Keratinocyte (primary cell): ENCODE results near the gene DES. TPM values are rescaled to one million over a fixed set of nuclear protein-coding genes. Genes with fewer than 3 reads are reported as not detected.

Source experiments
- DNase-seq: peaks from one replicate; pipeline ENCODE4 v3.0.0-alpha.2; 2011; ENCODE audit warnings: low read depth, missing footprints, low spot score
- FAIRE-seq: peaks from 2 replicates; lab custom pipeline; 2011; peaks lifted over from hg19 to GRCh38; lab: Jason Lieb, UNC
- H2AFZ ChIP-seq: 2 replicates; pipeline ENCODE4 v1.6.0; 2012; ENCODE audit warnings: low read length, control low read depth, inconsistent platforms; ENCODE audit not compliant: control insufficient read depth
- H3K27ac ChIP-seq: 2 replicates; pipeline ENCODE4 v1.5.1; 2011; ENCODE audit warnings: low read length; ENCODE audit not compliant: control insufficient read depth, insufficient read depth
- H3K27me3 ChIP-seq: 3 replicates; pipeline ENCODE4 v1.6.0; 2011; ENCODE audit warnings: low read length; ENCODE audit not compliant: control insufficient read depth, insufficient read depth; ENCODE audit errors: extremely low read depth
- H3K36me3 ChIP-seq, 2 experiments: 2 replicates in 1 of 2; 3 replicates in 1 of 2; pipeline ENCODE4 v1.5.1; 2011; ENCODE audit warnings: low read length in 2 of 2, mild to moderate bottlenecking in 1 of 2; ENCODE audit not compliant: control insufficient read depth in 2 of 2, insufficient read depth in 2 of 2; ENCODE audit errors: extremely low read depth in 1 of 2
- H3K4me1 ChIP-seq: 3 replicates; pipeline ENCODE4 v1.5.1; 2011; ENCODE audit warnings: low read length; ENCODE audit not compliant: control insufficient read depth, insufficient read depth; ENCODE audit errors: extremely low read depth
- H3K4me2 ChIP-seq: 3 replicates; pipeline ENCODE4 v1.6.0; 2011; ENCODE audit warnings: low read depth, low read length; ENCODE audit not compliant: control insufficient read depth, insufficient read depth; ENCODE audit errors: extremely low read depth
- H3K4me3 ChIP-seq, 3 experiments: fragments of 200-600 bp in 1 of 3; sonication (generic) in 1 of 3; 2 replicates in 2 of 3; 3 replicates in 1 of 3; pipeline ENCODE4 v1.5.1; 2011 to 2016; ENCODE audit warnings: low read length in 3 of 3, mild to moderate bottlenecking in 3 of 3, control low read depth in 2 of 3, inconsistent platforms in 1 of 3, low read depth in 1 of 3, mixed read lengths in 1 of 3, mixed run types in 1 of 3, moderate library complexity in 1 of 3; ENCODE audit not compliant: control insufficient read depth in 2 of 3, insufficient read depth in 2 of 3; ENCODE audit errors: extremely low read depth in 1 of 3
- H3K79me2 ChIP-seq: 2 replicates; pipeline ENCODE4 v1.6.0; 2012; ENCODE audit warnings: low read length; ENCODE audit not compliant: control insufficient read depth, insufficient read depth
- H3K9ac ChIP-seq: 3 replicates; pipeline ENCODE4 v1.6.0; 2011; ENCODE audit warnings: low read length; ENCODE audit not compliant: control insufficient read depth, insufficient read depth; ENCODE audit errors: extremely low read depth
- H3K9me1 ChIP-seq: 3 replicates; pipeline ENCODE4 v1.6.0; 2011; ENCODE audit warnings: low read length; ENCODE audit not compliant: control insufficient read depth, insufficient read depth; ENCODE audit errors: extremely low read depth
- H3K9me3 ChIP-seq: 2 replicates; pipeline ENCODE4 v1.5.1; 2012; ENCODE audit warnings: low read depth, low read length; ENCODE audit not compliant: control insufficient read depth
- H4K20me1 ChIP-seq: 3 replicates; pipeline ENCODE4 v1.6.0; 2011; ENCODE audit warnings: low read length; ENCODE audit not compliant: control insufficient read depth, insufficient read depth; ENCODE audit errors: extremely low read depth
- EZH2 ChIP-seq: IDR thresholded peaks from one replicate; pipeline ENCODE4 v1.6.1; 2012; ENCODE audit warnings: inconsistent platforms, mild to moderate bottlenecking, low read length, moderate library complexity
- dilution Hi-C: fragments of 300-500 bp; cut with MboI; formaldehyde crosslinking; loops from one replicate; pipeline ENCODE4 v1.7.0; 2020; ENCODE audit warnings: low sequenced_read_pairs; ENCODE audit not compliant: extremely low pct_ligation_motif_present
- polyA plus RNA-seq, 5 experiments: library from polyadenylated mRNA; depleted of rRNA in 3 of 5; stranded (reverse) in 3 of 5; stranded (forward) in 1 of 5; unstranded in 1 of 5; fragments of >200 nt; gene quantifications; 1 replicate in 1 of 5; 2 replicates in 3 of 5; 3 replicates in 1 of 5; pipeline versions ENCODE4 v1.2.1 to v1.2.3, GENCODE V29; 2011 to 2012; ENCODE audit warnings: missing spikeins in 2 of 5, low read depth in 1 of 5, low replicate concordance in 1 of 5
- TF ChIP-seq, protein P1 (sequence below), 3 experiments: IDR thresholded peaks in 1 of 3; conservative IDR thresholded peaks in 1 of 3; optimal IDR thresholded peaks in 1 of 3; 2 replicates in 2 of 3; 3 replicates in 1 of 3; pipeline versions ENCODE3 to v1.5.1; 2011; ENCODE audit warnings: low read length in 3 of 3, mild to moderate bottlenecking in 3 of 3, moderate library complexity in 2 of 3, control low read depth in 1 of 3, inconsistent platforms in 1 of 3; ENCODE audit not compliant: insufficient read depth in 2 of 3; ENCODE audit errors: extremely low read depth in 1 of 3

DES gene
- polyA plus RNA-seq, 1 donor (not counting 4 experiments of a cell fraction or from before 2014, with no cell fraction given) = not detected

DNA sequence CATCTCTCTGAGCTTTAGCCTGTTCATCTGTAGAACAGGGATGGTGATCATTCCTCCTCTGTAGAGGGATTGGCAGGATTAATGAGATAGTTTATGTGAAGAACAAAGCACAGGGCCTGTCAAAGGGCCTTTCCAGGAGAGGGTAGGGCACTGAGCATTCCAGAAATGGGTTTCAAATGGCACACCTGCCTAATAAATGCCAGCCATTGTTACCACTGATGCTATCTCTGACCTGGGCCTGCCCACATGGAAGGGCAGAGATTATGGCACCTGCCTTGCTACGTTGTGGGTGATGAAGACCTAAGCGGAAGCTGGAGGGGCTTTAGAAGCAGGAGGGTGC is 49.5 kb downstream of the DES start:
- Histone ChIP-seq H3K9ac (no peak overlapping the region), H3K4me3 (no peak overlapping the region), H2AFZ (no peak overlapping the region), H3K4me1 (peaks cover 13% of the 10 kb centered on the region), H3K4me2 (no peak overlapping the region), H3K79me2 (no peaks in the 10 kb centered on the region), H3K9me1 (no peaks in the 10 kb centered on the region), H4K20me1 (no peaks in the 10 kb centered on the region), H3K27ac (no peak overlapping the region), H3K9me3 (no peaks in the 10 kb centered on the region), H3K27me3 (no peaks in the 10 kb centered on the region), H3K36me3 (peaks cover 8 to 18% of the 10 kb centered on the region in 2 experiments)
- TF ChIP-seq, protein P1, sequence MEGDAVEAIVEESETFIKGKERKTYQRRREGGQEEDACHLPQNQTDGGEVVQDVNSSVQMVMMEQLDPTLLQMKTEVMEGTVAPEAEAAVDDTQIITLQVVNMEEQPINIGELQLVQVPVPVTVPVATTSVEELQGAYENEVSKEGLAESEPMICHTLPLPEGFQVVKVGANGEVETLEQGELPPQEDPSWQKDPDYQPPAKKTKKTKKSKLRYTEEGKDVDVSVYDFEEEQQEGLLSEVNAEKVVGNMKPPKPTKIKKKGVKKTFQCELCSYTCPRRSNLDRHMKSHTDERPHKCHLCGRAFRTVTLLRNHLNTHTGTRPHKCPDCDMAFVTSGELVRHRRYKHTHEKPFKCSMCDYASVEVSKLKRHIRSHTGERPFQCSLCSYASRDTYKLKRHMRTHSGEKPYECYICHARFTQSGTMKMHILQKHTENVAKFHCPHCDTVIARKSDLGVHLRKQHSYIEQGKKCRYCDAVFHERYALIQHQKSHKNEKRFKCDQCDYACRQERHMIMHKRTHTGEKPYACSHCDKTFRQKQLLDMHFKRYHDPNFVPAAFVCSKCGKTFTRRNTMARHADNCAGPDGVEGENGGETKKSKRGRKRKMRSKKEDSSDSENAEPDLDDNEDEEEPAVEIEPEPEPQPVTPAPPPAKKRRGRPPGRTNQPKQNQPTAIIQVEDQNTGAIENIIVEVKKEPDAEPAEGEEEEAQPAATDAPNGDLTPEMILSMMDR (optimal IDR thresholded peaks at IDR 0.05 in 1 of 3, IDR thresholded peaks at IDR 0.05 in 1 of 3, conservative IDR thresholded peaks at IDR 0.05 in 1 of 3; ENCODE audit: extremely low read depth in 1 of 3, insufficient read depth in 2 of 3, low read length in 3 of 3) = no peak
- no peak for TF ChIP-seq EZH2
- dilution Hi-C loops = no loop called here
- DNase-seq = no peak
- no peak for FAIRE-seq

DNA sequence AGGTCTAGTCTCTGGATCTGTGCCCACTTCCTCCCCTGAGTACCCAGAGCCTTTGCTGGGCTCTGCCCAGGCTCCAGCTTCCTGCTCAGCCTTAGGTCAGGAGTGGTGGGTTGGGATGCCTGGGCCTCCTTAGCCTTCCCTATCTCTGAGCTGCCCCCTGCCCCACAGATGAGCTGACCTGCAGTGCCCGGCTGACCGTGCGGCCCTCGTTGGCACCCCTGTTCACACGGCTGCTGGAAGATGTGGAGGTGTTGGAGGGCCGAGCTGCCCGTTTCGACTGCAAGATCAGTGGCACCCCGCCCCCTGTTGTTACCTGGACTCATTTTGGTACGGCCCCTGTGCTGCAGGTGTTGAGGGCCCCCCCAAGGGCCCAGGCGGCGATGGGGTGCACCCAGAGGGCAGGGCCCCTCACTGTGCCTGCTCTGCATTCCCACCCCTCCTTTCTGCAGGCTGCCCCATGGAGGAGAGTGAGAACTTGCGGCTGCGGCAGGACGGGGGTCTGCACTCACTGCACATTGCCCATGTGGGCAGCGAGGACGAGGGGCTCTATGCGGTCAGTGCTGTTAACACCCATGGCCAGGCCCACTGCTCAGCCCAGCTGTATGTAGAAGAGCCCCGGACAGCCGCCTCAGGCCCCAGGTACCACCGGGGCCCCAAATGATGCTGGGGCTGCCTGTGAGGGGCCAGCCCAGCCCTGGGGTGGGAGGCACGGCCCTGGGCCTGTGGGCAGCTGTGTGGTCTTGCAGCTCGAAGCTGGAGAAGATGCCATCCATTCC is 50.4 kb downstream of the DES start:
- H3K9me1 ChIP-seq = no peaks in the 10 kb centered on the region
- dilution Hi-C loops = no loop called here
- H3K4me1 ChIP-seq = peaks cover 13% of the 10 kb centered on the region
- no peak overlapping the region for H3K27ac ChIP-seq
- H3K9me3 ChIP-seq = no peaks in the 10 kb centered on the region
- H2AFZ ChIP-seq = no peak overlapping the region
- DNase-seq (no peak), FAIRE-seq (no peak)
- TF ChIP-seq EZH2 = no peak
- TF ChIP-seq, protein P1 (optimal IDR thresholded peaks at IDR 0.05 in 1 of 3, IDR thresholded peaks at IDR 0.05 in 1 of 3, conservative IDR thresholded peaks at IDR 0.05 in 1 of 3; ENCODE audit: extremely low read depth in 1 of 3, insufficient read depth in 2 of 3, low read length in 3 of 3) = no peak
- H3K79me2 ChIP-seq = no peaks in the 10 kb centered on the region
- H3K27me3 ChIP-seq = no peaks in the 10 kb centered on the region
- peaks cover 8 to 14% of the 10 kb centered on the region in 2 experiments for H3K36me3 ChIP-seq
- H4K20me1 ChIP-seq = no peaks in the 10 kb centered on the region
- H3K9ac ChIP-seq = no peak overlapping the region
- no peak overlapping the region for H3K4me3 ChIP-seq
- H3K4me2 ChIP-seq = no peak overlapping the region
